ENCODE results near the gene GLRX.

DNA sequence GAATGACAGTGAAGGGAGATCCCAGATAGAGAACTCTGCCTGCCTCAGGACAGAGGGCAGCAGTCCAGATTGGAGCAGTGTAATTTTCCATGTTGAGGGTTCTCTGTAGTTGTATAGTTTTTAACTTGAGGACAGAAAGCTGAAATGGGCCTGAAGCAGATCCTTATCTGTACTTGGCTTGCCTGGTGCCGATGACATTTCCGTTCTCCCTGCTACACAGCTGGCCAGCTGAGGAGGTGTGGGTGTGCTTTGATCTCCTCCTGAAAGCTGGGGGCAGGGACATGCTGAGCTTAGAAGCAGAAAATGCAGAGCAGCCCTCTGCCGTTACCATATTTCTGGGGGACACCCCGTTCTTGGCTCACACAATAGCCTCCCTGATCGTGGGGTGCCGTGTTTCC, 10.5 kb downstream of the GLRX start:
- TF ChIP-seq, protein P1, sequence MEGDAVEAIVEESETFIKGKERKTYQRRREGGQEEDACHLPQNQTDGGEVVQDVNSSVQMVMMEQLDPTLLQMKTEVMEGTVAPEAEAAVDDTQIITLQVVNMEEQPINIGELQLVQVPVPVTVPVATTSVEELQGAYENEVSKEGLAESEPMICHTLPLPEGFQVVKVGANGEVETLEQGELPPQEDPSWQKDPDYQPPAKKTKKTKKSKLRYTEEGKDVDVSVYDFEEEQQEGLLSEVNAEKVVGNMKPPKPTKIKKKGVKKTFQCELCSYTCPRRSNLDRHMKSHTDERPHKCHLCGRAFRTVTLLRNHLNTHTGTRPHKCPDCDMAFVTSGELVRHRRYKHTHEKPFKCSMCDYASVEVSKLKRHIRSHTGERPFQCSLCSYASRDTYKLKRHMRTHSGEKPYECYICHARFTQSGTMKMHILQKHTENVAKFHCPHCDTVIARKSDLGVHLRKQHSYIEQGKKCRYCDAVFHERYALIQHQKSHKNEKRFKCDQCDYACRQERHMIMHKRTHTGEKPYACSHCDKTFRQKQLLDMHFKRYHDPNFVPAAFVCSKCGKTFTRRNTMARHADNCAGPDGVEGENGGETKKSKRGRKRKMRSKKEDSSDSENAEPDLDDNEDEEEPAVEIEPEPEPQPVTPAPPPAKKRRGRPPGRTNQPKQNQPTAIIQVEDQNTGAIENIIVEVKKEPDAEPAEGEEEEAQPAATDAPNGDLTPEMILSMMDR (IDR thresholded peaks at IDR 0.05) = no peak
- TF ChIP-seq ZFX (IDR thresholded peaks at IDR 0.05; ENCODE audit: borderline replicate concordance) = no peak

All from 22Rv1 (cell line).